ENCODE data around the gene FGF11. TPM values are rescaled to one million over a fixed set of nuclear protein-coding genes. Genes with fewer than 3 reads are reported as not detected.

FGF11 gene
- total and polyA plus RNA-seq, 8 donors = 0.97 to 2.8 (median 2.3) TPM

DNA sequence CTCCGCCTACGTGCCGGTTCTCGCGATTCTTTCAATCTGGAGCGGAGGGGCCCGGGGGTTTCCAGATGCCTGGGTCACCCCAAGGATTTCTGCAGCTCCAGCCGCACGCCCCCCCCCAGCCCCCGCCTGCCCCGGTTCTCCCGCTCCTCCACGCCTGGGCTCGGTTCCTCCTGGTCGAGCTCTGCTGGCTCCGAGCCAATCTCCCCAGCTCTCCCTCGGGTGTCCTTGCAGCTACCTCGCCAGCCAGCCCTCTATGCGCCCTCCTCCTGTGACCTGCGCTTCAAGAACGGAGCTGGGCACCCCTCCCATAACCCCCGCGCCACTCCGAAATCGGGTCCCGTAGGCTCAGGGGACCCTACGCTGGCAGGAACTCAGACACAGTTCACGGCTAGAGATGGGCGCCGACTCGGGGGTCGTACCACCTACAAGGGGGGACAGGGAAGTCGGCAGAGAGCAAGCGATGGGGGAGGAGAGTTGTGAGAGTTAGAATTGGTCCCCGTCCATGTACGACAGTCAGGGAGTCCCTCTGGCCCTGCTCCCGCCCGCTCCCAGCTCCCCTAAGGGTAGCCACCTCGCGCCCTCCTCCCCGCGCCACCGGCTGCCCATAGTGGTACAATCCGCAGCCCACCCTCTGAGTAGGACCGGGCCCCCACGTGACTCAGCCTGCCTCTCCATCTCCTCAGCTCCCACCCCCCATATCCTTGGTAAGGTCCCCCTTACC lies 961 bp downstream of the FGF11 start:
- H3K4me3 ChIP-seq = peak overlapping the region; percentile 14 to 21
- intact Hi-C loops (cut with DNase I) = no loop called here
- H3K27me3 ChIP-seq = peaks cover 17 to 61% of the 10 kb centered on the region in 2 donors
- no peak for ATAC-seq
- no peaks in the 10 kb centered on the region for H3K36me3 ChIP-seq
- H3K27ac ChIP-seq = no peak overlapping the region
- H3K4me1 ChIP-seq = peaks cover 32 to 62% of the 10 kb centered on the region in 2 donors
- H3K9me3 ChIP-seq = no peaks in the 10 kb centered on the region
- TF ChIP-seq CTCF (IDR thresholded peaks at IDR 0.05) = no peak
- peak in 3 of 4 donors; percentile 31 to 84 (median 55) for DNase-seq

DNA sequence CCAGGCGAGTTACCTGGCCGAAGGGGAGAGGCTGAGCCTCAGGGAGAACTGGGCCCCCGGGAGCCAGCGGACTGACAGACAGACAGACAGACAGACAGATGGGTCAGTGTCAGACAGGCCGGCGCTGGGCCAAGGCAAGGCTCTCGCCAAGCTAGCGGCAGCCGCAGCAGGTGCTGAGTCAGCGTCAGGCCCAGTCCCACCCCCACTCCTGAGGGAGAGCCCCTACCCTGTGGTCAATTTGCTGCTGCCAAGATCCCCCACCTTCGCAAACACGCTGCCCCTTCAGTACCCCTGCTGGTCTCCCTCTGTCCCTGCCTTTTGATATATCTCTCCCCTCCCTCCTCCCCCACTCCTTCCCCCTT lies 1.5 kb downstream of the FGF11 start:
- Histone ChIP-seq H3K27ac (no peak overlapping the region), H3K4me3 (no peak overlapping the region), H3K9me3 (no peaks in the 10 kb centered on the region), H3K4me1 (peaks cover 32 to 63% of the 10 kb centered on the region in 2 donors), H3K27me3 (peaks cover 17 to 67% of the 10 kb centered on the region in 2 donors), H3K36me3 (no peaks in the 10 kb centered on the region)
- DNase-seq = peak in 2 of 4 donors; percentile 58 to 83
- intact Hi-C loops (cut with DNase I) = no loop called here
- no peak for TF ChIP-seq CTCF (IDR thresholded peaks at IDR 0.05)
- no peak for ATAC-seq

DNA sequence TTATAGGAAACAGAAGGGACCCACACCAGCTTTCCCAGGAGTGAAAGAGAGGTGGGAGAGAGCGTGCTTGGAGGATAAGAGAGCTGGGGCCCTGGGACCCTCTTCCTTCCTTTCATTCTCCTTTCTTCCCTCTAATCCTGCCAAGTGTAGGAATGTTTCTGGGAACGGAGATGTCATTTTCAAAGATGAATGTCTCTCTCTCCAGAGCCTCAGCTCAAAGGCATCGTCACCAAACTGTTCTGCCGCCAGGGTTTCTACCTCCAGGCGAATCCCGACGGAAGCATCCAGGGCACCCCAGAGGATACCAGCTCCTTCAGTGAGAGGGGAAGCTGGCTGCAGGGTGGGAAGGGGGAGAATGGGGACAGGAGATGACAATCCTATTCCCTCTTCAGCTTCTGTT lies 2.0 kb downstream of the FGF11 start:
- H3K4me3 ChIP-seq = no peak overlapping the region
- ATAC-seq = no peak
- H3K9me3 ChIP-seq = no peaks in the 10 kb centered on the region
- peaks cover 30 to 60% of the 10 kb centered on the region in 2 donors for H3K4me1 ChIP-seq
- DNase-seq = no peak
- TF ChIP-seq CTCF (IDR thresholded peaks at IDR 0.05) = no peak
- peaks cover 17 to 70% of the 10 kb centered on the region in 2 donors for H3K27me3 ChIP-seq
- H3K27ac ChIP-seq = no peak overlapping the region
- intact Hi-C loops (cut with DNase I) = no loop called here
- no peaks in the 10 kb centered on the region for H3K36me3 ChIP-seq

DNA sequence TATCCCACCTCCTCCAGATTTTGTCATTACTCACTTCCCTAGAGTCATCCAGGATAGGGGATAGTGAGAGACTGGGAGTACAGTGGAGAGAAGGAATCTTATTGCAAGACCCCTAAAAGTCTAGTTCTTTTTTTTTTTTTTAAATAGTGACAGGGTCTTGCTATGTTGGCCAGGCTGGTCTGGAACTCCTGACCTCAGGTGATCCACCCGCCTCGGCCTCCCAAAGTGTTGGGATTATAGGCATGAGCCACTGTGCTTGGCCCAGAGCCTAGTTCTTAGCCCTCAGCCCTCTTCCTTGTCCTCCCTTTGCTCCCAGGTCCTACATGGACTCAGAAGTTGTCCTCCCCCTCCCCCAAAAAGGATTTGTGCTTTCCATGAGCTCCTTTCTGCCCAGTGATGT lies 2.8 kb downstream of the FGF11 start:
- no peaks in the 10 kb centered on the region for H3K36me3 ChIP-seq
- peaks cover 23 to 55% of the 10 kb centered on the region in 2 donors for H3K4me1 ChIP-seq
- H3K4me3 ChIP-seq = no peak overlapping the region
- ATAC-seq = no peak
- peaks cover 25 to 79% of the 10 kb centered on the region in 2 donors for H3K27me3 ChIP-seq
- H3K27ac ChIP-seq = no peak overlapping the region
- no peaks in the 10 kb centered on the region for H3K9me3 ChIP-seq
- no peak for DNase-seq
- TF ChIP-seq CTCF (IDR thresholded peaks at IDR 0.05) = no peak
- intact Hi-C loops (cut with DNase I) = no loop called here

GRCh38 chr17:7443499-7444485 lies 4.5 kb downstream of the FGF11 start:
- intact Hi-C loops (cut with DNase I) = no loop called here
- ATAC-seq = no peak
- peaks cover 25 to 87% of the 10 kb centered on the region in 2 donors for H3K27me3 ChIP-seq

More at GRCh38 chr17:7443499-7444485, 4.5 kb downstream of the FGF11 start:
- Histone ChIP-seq H3K27ac (no peak overlapping the region), H3K4me1 (peaks cover 17 to 38% of the 10 kb centered on the region in 2 donors), H3K9me3 (no peaks in the 10 kb centered on the region), H3K4me3 (no peak overlapping the region), H3K36me3 (no peaks in the 10 kb centered on the region)
- no peak for TF ChIP-seq CTCF (IDR thresholded peaks at IDR 0.05)
- DNase-seq = no peak

Data from left lung (tissue), 10 donors.